Muscle layer of duodenum (tissue), 2 donors: ENCODE results near the gene LGR5.

Source experiments
- H3K27ac ChIP-seq: one replicate; pipeline ENCODE4 v1.7.0; 2013; ENCODE audit warnings: mild to moderate bottlenecking, low read length
- H3K27me3 ChIP-seq: one replicate; pipeline ENCODE4 v1.7.0; 2013; ENCODE audit warnings: low read depth, mild to moderate bottlenecking, control low read depth, low read length
- H3K36me3 ChIP-seq, 2 donors: one replicate each; pipeline ENCODE4 v1.7.0; 2013; ENCODE audit warnings: low read length in 2 of 2, control low read depth in 1 of 2, mild to moderate bottlenecking in 1 of 2; ENCODE audit not compliant: insufficient read depth in 2 of 2, control insufficient read depth in 1 of 2
- H3K4me1 ChIP-seq, 2 donors: one replicate each; pipeline ENCODE4 v1.7.0; 2013; ENCODE audit warnings: low read length in 2 of 2, mild to moderate bottlenecking in 2 of 2, control low read depth in 1 of 2, moderate library complexity in 1 of 2; ENCODE audit not compliant: insufficient read depth in 2 of 2, control insufficient read depth in 1 of 2
- H3K4me3 ChIP-seq, 2 donors: one replicate each; pipeline ENCODE4 v1.7.0; 2013; ENCODE audit warnings: low read length in 2 of 2, low read depth in 1 of 2, mild to moderate bottlenecking in 1 of 2
- H3K9me3 ChIP-seq, 2 donors: one replicate each; pipeline ENCODE4 v1.7.0; 2013; ENCODE audit warnings: low read length in 2 of 2, control low read depth in 1 of 2, mild to moderate bottlenecking in 1 of 2; ENCODE audit not compliant: control insufficient read depth in 1 of 2
- donor health status: healthy.

LGR5 gene

GRCh38 chr12:71585218-71585617 lies 145.6 kb downstream of the LGR5 start:
- Histone ChIP-seq H3K4me1 (no peaks in the 10 kb centered on the region), H3K9me3 (no peaks in the 10 kb centered on the region), H3K27me3 (no peaks in the 10 kb centered on the region), H3K27ac (no peak overlapping the region), H3K4me3 (no peak overlapping the region), H3K36me3 (no peaks in the 10 kb centered on the region)

DNA sequence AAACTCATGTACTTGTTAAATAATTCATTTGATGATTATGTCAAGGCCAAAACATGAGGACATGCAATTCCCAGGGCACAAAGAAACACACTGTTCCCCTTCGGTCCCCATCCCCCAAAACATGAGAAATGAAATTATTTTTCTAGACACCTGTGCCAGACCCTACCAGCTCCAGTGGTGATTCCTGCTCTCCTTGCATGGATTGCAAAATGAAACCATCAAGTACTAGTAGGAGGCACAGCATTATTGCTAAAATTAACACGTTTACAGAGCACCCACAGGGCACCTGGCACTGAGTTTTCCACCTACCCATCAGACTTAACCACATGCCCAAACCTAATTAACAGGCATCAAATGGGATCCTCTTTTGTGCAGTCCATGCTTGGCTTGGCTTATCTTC lies 147.4 kb downstream of the LGR5 start:
- Histone ChIP-seq H3K4me3 (no peak overlapping the region), H3K36me3 (no peaks in the 10 kb centered on the region), H3K9me3 (no peaks in the 10 kb centered on the region), H3K27ac (no peak overlapping the region), H3K27me3 (peaks cover 5% of the 10 kb centered on the region), H3K4me1 (no peaks in the 10 kb centered on the region)

DNA sequence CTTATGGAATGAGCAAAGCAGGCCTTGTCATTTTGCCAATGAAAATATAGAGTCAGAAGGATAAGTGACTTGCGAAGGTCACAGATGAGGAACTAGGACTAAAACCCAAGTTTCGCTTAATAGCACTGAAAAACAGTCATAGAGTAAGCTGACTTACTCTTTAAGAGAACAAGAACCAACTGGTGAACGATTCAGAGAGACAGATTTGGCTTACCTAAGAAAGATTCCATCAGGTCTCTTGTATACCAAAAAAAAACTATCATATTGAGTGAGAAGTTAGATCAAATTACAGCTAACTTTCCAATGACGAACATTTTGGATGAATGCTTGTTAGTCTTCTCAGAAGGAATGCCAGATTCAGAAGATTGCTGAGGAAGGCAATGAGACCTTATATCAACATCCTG lies 149.9 kb downstream of the LGR5 start:
- no peaks in the 10 kb centered on the region for H3K4me1 ChIP-seq
- no peak overlapping the region for H3K27ac ChIP-seq
- no peak overlapping the region for H3K4me3 ChIP-seq
- no peaks in the 10 kb centered on the region for H3K9me3 ChIP-seq
- peaks cover 5% of the 10 kb centered on the region for H3K27me3 ChIP-seq
- H3K36me3 ChIP-seq, result no peaks in the 10 kb centered on the region

- Histone ChIP-seq H3K4me1 (no peaks in the 10 kb centered on the region), H3K9me3 (no peaks in the 10 kb centered on the region), H3K4me3 (no peak overlapping the region), H3K27me3 (peaks cover 5% of the 10 kb centered on the region), H3K27ac (no peak overlapping the region), H3K36me3 (no peaks in the 10 kb centered on the region)
These were observed 152.0 kb downstream of the LGR5 start for GRCh38 chr12:71591601-71592000.

DNA sequence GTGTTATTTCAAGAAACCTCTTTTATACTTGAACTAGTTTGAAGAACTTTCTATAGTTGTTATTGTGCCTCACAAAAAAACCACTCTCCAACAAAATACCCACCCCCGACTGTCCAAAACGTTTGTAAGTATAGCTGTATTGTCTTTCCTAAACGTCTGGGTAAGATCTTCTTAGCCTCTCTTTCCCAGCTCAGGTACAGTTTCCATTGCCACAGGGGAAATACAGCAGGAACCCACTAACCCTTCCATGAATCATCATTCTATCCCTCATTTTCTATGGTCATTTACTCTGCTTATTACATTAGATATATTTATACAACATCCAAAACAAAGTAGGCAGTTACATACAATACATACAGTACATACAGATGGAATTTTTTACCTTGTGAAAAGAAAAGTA lies 153.2 kb downstream of the LGR5 start:
- peaks cover 5% of the 10 kb centered on the region for H3K27me3 ChIP-seq
- H3K4me3 ChIP-seq, result no peak overlapping the region
- no peaks in the 10 kb centered on the region for H3K4me1 ChIP-seq
- no peaks in the 10 kb centered on the region for H3K36me3 ChIP-seq
- H3K9me3 ChIP-seq, result no peaks in the 10 kb centered on the region
- H3K27ac ChIP-seq, result no peak overlapping the region

GRCh38 chr12:71594214-71594948 lies 154.8 kb downstream of the LGR5 start:
- Histone ChIP-seq H3K4me3 (no peak overlapping the region), H3K36me3 (no peaks in the 10 kb centered on the region), H3K27ac (no peak overlapping the region), H3K27me3 (peaks cover 5% of the 10 kb centered on the region), H3K9me3 (no peaks in the 10 kb centered on the region), H3K4me1 (no peaks in the 10 kb centered on the region)

- H3K36me3 ChIP-seq, result no peaks in the 10 kb centered on the region
These were observed 159.6 kb downstream of the LGR5 start for GRCh38 chr12:71599210-71599609.

GRCh38 chr12:71601546-71601945 lies 161.9 kb downstream of the LGR5 start:
- no peak overlapping the region for H3K27ac ChIP-seq
- H3K4me3 ChIP-seq, result no peak overlapping the region
- no peaks in the 10 kb centered on the region for H3K27me3 ChIP-seq
- no peaks in the 10 kb centered on the region for H3K9me3 ChIP-seq
- H3K4me1 ChIP-seq, result no peaks in the 10 kb centered on the region
- H3K36me3 ChIP-seq, result peaks cover 3% of the 10 kb centered on the region in 2 donors

More at GRCh38 chr12:71599210-71599609, 159.6 kb downstream of the LGR5 start:
- no peak overlapping the region for H3K27ac ChIP-seq
- H3K27me3 ChIP-seq, result no peaks in the 10 kb centered on the region
- H3K9me3 ChIP-seq, result no peaks in the 10 kb centered on the region
- H3K4me1 ChIP-seq, result no peaks in the 10 kb centered on the region
- no peak overlapping the region for H3K4me3 ChIP-seq

DNA sequence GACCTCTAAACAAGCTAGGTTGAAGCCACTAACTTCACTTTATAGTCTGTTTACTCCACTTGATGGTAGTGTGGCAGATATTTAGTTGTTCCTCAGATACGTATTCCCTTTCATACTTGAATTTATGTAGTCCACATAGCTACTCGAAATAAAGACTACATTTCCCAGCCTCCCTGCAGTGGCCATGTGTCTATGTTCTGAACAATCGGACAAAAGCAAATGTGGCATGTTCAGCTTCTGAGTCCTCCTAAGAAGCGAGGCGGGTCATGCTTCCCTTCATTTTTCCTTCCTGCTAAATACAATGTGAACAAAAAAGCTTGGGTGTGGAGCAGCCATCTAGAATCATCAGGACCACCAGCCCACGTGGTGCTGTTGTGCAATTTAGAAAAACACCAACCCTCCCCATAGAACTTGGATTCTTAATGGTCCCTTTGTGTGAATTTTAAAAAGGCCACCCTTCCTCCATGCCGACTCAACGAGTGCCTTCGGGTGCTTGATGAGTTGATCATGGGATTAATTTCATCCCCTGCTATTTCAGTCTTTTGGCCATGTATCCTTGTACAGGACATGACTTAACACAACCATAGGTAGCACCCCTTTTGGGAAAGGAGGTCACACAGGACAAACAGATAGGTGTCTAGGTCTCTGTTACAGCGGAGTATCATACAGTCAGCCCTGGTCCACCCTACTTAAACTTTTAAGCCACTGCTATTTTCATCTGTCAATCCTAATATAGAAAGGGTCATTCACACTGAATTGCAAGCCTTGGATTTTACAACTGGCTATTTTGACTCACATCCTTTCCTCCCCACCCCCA lies 163.4 kb downstream of the LGR5 start:
- no peaks in the 10 kb centered on the region for H3K4me1 ChIP-seq
- H3K27me3 ChIP-seq, result no peaks in the 10 kb centered on the region
- H3K4me3 ChIP-seq, result no peak overlapping the region
- H3K36me3 ChIP-seq, result peaks cover 11 to 16% of the 10 kb centered on the region in 2 donors
- H3K9me3 ChIP-seq, result no peaks in the 10 kb centered on the region
- no peak overlapping the region for H3K27ac ChIP-seq

- Histone ChIP-seq H3K9me3 (no peaks in the 10 kb centered on the region), H3K27me3 (no peaks in the 10 kb centered on the region), H3K27ac (no peak overlapping the region)
These were observed 165.4 kb downstream of the LGR5 start for GRCh38 chr12:71605039-71605438.

GRCh38 chr12:71607494-71608330 lies 168.1 kb downstream of the LGR5 start:
- Histone ChIP-seq H3K27me3 (no peaks in the 10 kb centered on the region), H3K36me3 (peaks cover 38 to 47% of the 10 kb centered on the region in 2 donors), H3K27ac (no peak overlapping the region), H3K4me3 (no peak overlapping the region), H3K9me3 (no peaks in the 10 kb centered on the region), H3K4me1 (no peaks in the 10 kb centered on the region)

More at GRCh38 chr12:71605039-71605438, 165.4 kb downstream of the LGR5 start:
- Histone ChIP-seq H3K4me1 (no peaks in the 10 kb centered on the region), H3K4me3 (no peak overlapping the region), H3K36me3 (peaks cover 20 to 27% of the 10 kb centered on the region in 2 donors)
